GM23248 (cell line): ENCODE measurements around the gene RNF151. TPM values are rescaled to one million over a fixed set of nuclear protein-coding genes. Genes with fewer than 3 reads are reported as not detected.
A peak's percentile ranks its signal among the peaks of the same experiment; 100 is the strongest.

Source experiments
- DNase-seq: peaks from one replicate; pipeline ENCODE4 v3.0.0-alpha.2; 2015
- H2AFZ ChIP-seq: fragments of 200-600 bp; sonication (generic); 2 replicates; pipeline ENCODE4 v1.6.1; 2016; ENCODE audit warnings: antibody characterized with exemption
- H3F3A ChIP-seq: fragments of 200-600 bp; sonication (generic); 2 replicates; pipeline ENCODE4 v1.6.1; 2016; ENCODE audit warnings: mild to moderate bottlenecking, antibody characterized with exemption, mixed run types; ENCODE audit not compliant: insufficient read depth
- H3K27ac ChIP-seq: fragments of 200-600 bp; sonication (generic); 2 replicates; pipeline ENCODE4 v1.5.1; 2016; ENCODE audit warnings: mild to moderate bottlenecking
- H3K27me3 ChIP-seq: fragments of 200-600 bp; sonication (generic); replicated peaks from 2 replicates; pipeline ENCODE4 v1.6.1; 2016; ENCODE audit warnings: mild to moderate bottlenecking; ENCODE audit not compliant: insufficient read depth
- H3K36me3 ChIP-seq: fragments of 200-600 bp; sonication (generic); 2 replicates; pipeline ENCODE4 v1.6.1; 2016; ENCODE audit warnings: low read depth, mild to moderate bottlenecking
- H3K4me1 ChIP-seq: fragments of 200-600 bp; sonication (generic); 2 replicates; pipeline ENCODE4 v1.6.1; 2016; ENCODE audit warnings: mild to moderate bottlenecking; ENCODE audit not compliant: insufficient read depth
- H3K4me2 ChIP-seq: fragments of 200-600 bp; sonication (generic); one replicate; pipeline ENCODE4 v1.6.1; 2016; ENCODE audit warnings: mild to moderate bottlenecking; ENCODE audit not compliant: unreplicated experiment
- H3K4me3 ChIP-seq: fragments of 200-600 bp; sonication (generic); 2 replicates; pipeline ENCODE4 v1.5.1; 2016; ENCODE audit warnings: mild to moderate bottlenecking
- H3K79me2 ChIP-seq: fragments of 200-600 bp; sonication (generic); 2 replicates; pipeline ENCODE4 v1.6.1; 2016; ENCODE audit warnings: mild to moderate bottlenecking; ENCODE audit not compliant: insufficient read depth
- H3K9ac ChIP-seq: fragments of 200-600 bp; sonication (generic); 2 replicates; pipeline ENCODE4 v1.6.1; 2016; ENCODE audit warnings: mild to moderate bottlenecking
- H3K9me2 ChIP-seq: fragments of 200-600 bp; sonication (generic); 2 replicates; pipeline ENCODE4 v1.6.1; 2016; ENCODE audit warnings: mixed run types, mild to moderate bottlenecking, moderate library complexity; ENCODE audit not compliant: insufficient read depth
- H3K9me3 ChIP-seq: fragments of 200-600 bp; sonication (generic); one replicate; pipeline ENCODE4 v1.6.1; 2017; ENCODE audit warnings: low read depth
- H4K20me1 ChIP-seq: fragments of 200-600 bp; sonication (generic); 2 replicates; pipeline ENCODE4 v1.6.0; 2016; ENCODE audit not compliant: insufficient read depth
- EZH2 ChIP-seq: fragments of 200-600 bp; sonication (generic); IDR thresholded peaks from 2 replicates; pipeline ENCODE4 v1.6.1; 2018; ENCODE audit warnings: antibody characterized with exemption, mild to moderate bottlenecking; ENCODE audit not compliant: insufficient read depth, poor library complexity, severe bottlenecking
- EZH2phosphoT487 ChIP-seq: fragments of 200-600 bp; sonication (generic); IDR thresholded peaks from 2 replicates; pipeline ENCODE4 v1.6.1; 2018; ENCODE audit warnings: antibody characterized with exemption, moderate library complexity, mild to moderate bottlenecking, low read depth; ENCODE audit not compliant: insufficient read depth
- WGBS, 2 experiments: methylation state at CpG; one replicate each; pipeline ENCODE4 v1.1.6; 2015 to 2017; ENCODE audit warnings: low lambda C conversion rate in 2 of 2, low coverage in 1 of 2; ENCODE audit errors: missing lambda C conversion rate in 2 of 2; 5-methylcytosine and 5-hydroxymethylcytosine counted together
- in situ Hi-C: fragments of 300-500 bp; cut with MboI; formaldehyde crosslinking; loops from 2 replicates; pipeline ENCODE4 v1.15.0; 2020
- polyA plus RNA-seq: library from polyadenylated mRNA; unstranded; fragments of >200 nt; fragmentation: Nextera tagmentation; extraction: Ambion mirVana; gene quantifications from 2 replicates; pipeline ENCODE4 v1.2.1, GENCODE V29; 2016
- total RNA-seq: library from RNA; depleted of rRNA; stranded (reverse); fragments of >200 nt; shearing (Covaris generic); gene quantifications from 2 replicates; pipeline ENCODE4 v1.2.3, GENCODE V29; 2014

Gene RNF151
- total and polyA plus RNA-seq, 2 experiments from 2014 or later, result 0.25 TPM; not detected in 1

GRCh38 chr16:1940273-1941161 is 26.1 kb upstream of the RNF151 start:
- H2AFZ ChIP-seq, result no peak overlapping the region
- H3K9me3 ChIP-seq, result no peaks in the 10 kb centered on the region
- no peaks in the 10 kb centered on the region for H3K4me1 ChIP-seq
- H3K9me2 ChIP-seq, result no peaks in the 10 kb centered on the region
- no peak for DNase-seq
- H3F3A ChIP-seq, result no peaks in the 10 kb centered on the region
- H3K27me3 ChIP-seq, result no peaks in the 10 kb centered on the region
- H3K36me3 ChIP-seq, result no peaks in the 10 kb centered on the region; the same call in 1 of the 2 replicates
- no peak overlapping the region for H3K4me3 ChIP-seq
- H3K79me2 ChIP-seq, result no peaks in the 10 kb centered on the region
- no peaks in the 10 kb centered on the region for H4K20me1 ChIP-seq
- no peak overlapping the region for H3K9ac ChIP-seq
- WGBS, 2 experiments, result 93% methylated on average over 23 of the region's 23 CpGs
- in situ Hi-C loops, result no loop called here
- no peak for TF ChIP-seq EZH2
- no peak for TF ChIP-seq EZH2phosphoT487
- no peak overlapping the region for H3K27ac ChIP-seq
- no peak overlapping the region for H3K4me2 ChIP-seq

GRCh38 chr16:1941162-1942046 is 25.3 kb upstream of the RNF151 start:
- H3K4me1 ChIP-seq, result no peaks in the 10 kb centered on the region
- in situ Hi-C loops, result no loop called here
- 0 out of 2 replicates have a peak overlapping the region, but pooled peaks have one; percentile 14 for H3K27ac ChIP-seq
- no peaks in the 10 kb centered on the region for H3K79me2 ChIP-seq
- DNase-seq, result no peak
- 93 to 95% methylated on average over 22 to 30 of the region's 30 CpGs for WGBS, 2 experiments
- peak overlapping the region; percentile 77 for H3K9ac ChIP-seq
- H3K27me3 ChIP-seq, result no peaks in the 10 kb centered on the region
- no peaks in the 10 kb centered on the region for H3K9me2 ChIP-seq
- H3K4me2 ChIP-seq, result peak overlapping the region; percentile 85
- H3K36me3 ChIP-seq, result no peaks in the 10 kb centered on the region; the same call in 1 of the 2 replicates
- TF ChIP-seq EZH2phosphoT487, result no peak
- no peak for TF ChIP-seq EZH2
- H2AFZ ChIP-seq, result peak overlapping the region; percentile 93; the same call in 1 of the 2 replicates
- no peak overlapping the region for H3K4me3 ChIP-seq
- no peaks in the 10 kb centered on the region for H4K20me1 ChIP-seq
- H3F3A ChIP-seq, result no peaks in the 10 kb centered on the region
- no peaks in the 10 kb centered on the region for H3K9me3 ChIP-seq

DNA sequence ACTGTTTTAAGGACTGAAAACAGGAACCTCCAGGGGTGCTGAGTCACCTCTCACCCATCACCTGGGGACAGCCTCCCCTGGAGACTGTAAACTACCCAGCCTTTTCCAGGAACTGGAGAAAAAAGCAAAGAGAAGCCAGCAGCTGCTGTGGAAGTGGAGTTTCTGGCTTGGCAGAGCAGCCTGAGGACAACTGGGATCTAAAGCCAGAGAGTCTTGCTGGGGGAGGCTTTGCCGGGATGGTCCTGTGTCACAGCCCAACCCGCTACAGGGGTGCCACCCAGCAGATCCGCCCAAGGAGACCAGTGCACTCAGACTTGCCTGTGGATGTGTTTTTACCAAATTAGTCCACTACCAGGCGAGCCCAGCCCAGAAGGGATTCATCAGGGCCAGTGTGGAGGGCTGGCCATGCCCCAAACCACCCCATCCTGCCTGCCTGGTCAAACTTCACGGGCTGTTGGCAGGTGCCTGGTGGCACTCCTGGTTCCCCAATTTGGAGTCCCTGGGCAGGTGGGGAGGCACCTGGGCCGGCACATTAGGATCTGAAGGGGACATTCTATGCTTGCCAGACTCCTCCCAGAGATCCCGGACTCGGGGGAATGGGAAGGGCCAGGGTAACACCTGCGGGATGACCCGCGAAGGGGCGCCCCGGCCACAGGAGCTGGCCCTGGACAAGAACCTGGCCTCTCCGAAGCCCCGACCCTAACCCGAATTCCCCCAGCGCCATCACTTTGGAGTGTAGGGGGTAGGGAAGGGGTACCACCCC is 24.4 kb upstream of the RNF151 start:
- peak overlapping the region; percentile 83 for H3K4me3 ChIP-seq
- H3K27me3 ChIP-seq, result no peaks in the 10 kb centered on the region
- no peaks in the 10 kb centered on the region for H4K20me1 ChIP-seq
- no peaks in the 10 kb centered on the region for H3F3A ChIP-seq
- H3K4me2 ChIP-seq, result peak overlapping the region; percentile 85
- 0 out of 2 replicates have a peak overlapping the region, but pooled peaks have one; percentile 14 for H3K27ac ChIP-seq
- H3K9ac ChIP-seq, result peak overlapping the region; percentile 77
- DNase-seq, result peak; percentile 58
- in situ Hi-C loops, result no loop called here
- H3K4me1 ChIP-seq, result no peaks in the 10 kb centered on the region
- H3K36me3 ChIP-seq, result no peaks in the 10 kb centered on the region; the same call in 1 of the 2 replicates
- no peaks in the 10 kb centered on the region for H3K9me2 ChIP-seq
- no peaks in the 10 kb centered on the region for H3K79me2 ChIP-seq
- TF ChIP-seq EZH2 (no peak), EZH2phosphoT487 (no peak)
- H3K9me3 ChIP-seq, result no peaks in the 10 kb centered on the region
- 1 to 7% methylated on average over 13 to 17 of the region's 17 CpGs for WGBS, 2 experiments
- peak overlapping the region; percentile 93 for H2AFZ ChIP-seq
